ENCODE data around the gene FDXACB1.

The FDXACB1 gene

GRCh38 chr11:111921541-111922230, 42.7 kb upstream of the FDXACB1 start:
- Histone ChIP-seq H4K20me1 (ENCODE audit: insufficient read depth, low read length) (no peaks in the 10 kb centered on the region), H3K27ac (ENCODE audit: low read length) (no peak overlapping the region), H3K27me3 (ENCODE audit: insufficient read depth, low read length, poor library complexity) (no peaks in the 10 kb centered on the region), H3K9ac (ENCODE audit: low read depth, low read length) (no peak overlapping the region), H2AFZ (ENCODE audit: low read depth, low read length) (no peak overlapping the region), H3K9me3 (ENCODE audit: insufficient read depth, low read length, severe bottlenecking) (no peaks in the 10 kb centered on the region), H3K4me2 (ENCODE audit: insufficient read depth, low read length) (no peak overlapping the region), H3K4me3 (ENCODE audit: low read depth in 1 of 2, low read length in 2 of 2) (no peak overlapping the region), H3K4me1 (ENCODE audit: insufficient read depth, low read length) (peaks cover 10% of the 10 kb centered on the region), H3K79me2 (ENCODE audit: insufficient read depth, low read length) (no peaks in the 10 kb centered on the region), H3K36me3 (ENCODE audit: insufficient read depth, low read length) (no peaks in the 10 kb centered on the region)
- ATAC-seq (ENCODE audit: insufficient read depth, low read depth) (no peak), DNase-seq (no peak)
- TF ChIP-seq CTCF (IDR thresholded peaks at IDR 0.05; ENCODE audit: borderline replicate concordance, extremely low read depth, low read length, poor library complexity, severe bottlenecking) = no peak
- TF ChIP-seq EZH2 (IDR thresholded peaks at IDR 0.05; ENCODE audit: borderline replicate concordance, low read depth, low read length, severe bottlenecking) = no peak

- no peak overlapping the region for H3K4me2 ChIP-seq (ENCODE audit: insufficient read depth, low read length)
- no peaks in the 10 kb centered on the region for H3K79me2 ChIP-seq (ENCODE audit: insufficient read depth, low read length)
- H3K27ac ChIP-seq (ENCODE audit: low read length) = no peak overlapping the region
- TF ChIP-seq EZH2 (IDR thresholded peaks at IDR 0.05; ENCODE audit: borderline replicate concordance, low read depth, low read length, severe bottlenecking) (no peak), CTCF (IDR thresholded peaks at IDR 0.05; ENCODE audit: borderline replicate concordance, extremely low read depth, low read length, poor library complexity, severe bottlenecking) (no peak)
- no peak overlapping the region for H3K9ac ChIP-seq (ENCODE audit: low read depth, low read length)
- H2AFZ ChIP-seq (ENCODE audit: low read depth, low read length) = no peak overlapping the region
- H3K4me1 ChIP-seq (ENCODE audit: insufficient read depth, low read length) = peaks cover 3% of the 10 kb centered on the region
- no peaks in the 10 kb centered on the region for H3K36me3 ChIP-seq (ENCODE audit: insufficient read depth, low read length)
- H3K27me3 ChIP-seq (ENCODE audit: insufficient read depth, low read length, poor library complexity) = no peaks in the 10 kb centered on the region
- no peak for DNase-seq
- ATAC-seq (ENCODE audit: insufficient read depth, low read depth) = no peak
- H3K4me3 ChIP-seq (ENCODE audit: low read depth in 1 of 2, low read length in 2 of 2) = no peak overlapping the region
- no peaks in the 10 kb centered on the region for H4K20me1 ChIP-seq (ENCODE audit: insufficient read depth, low read length)
- H3K9me3 ChIP-seq (ENCODE audit: insufficient read depth, low read length, severe bottlenecking) = no peaks in the 10 kb centered on the region
These were observed 41.9 kb upstream of the FDXACB1 start for GRCh38 chr11:111920908-111921307.

- DNase-seq = no peak
- H3K36me3 ChIP-seq (ENCODE audit: insufficient read depth, low read length) = no peaks in the 10 kb centered on the region
- no peak within 1 kb of the TSS for H3K4me2 ChIP-seq (ENCODE audit: insufficient read depth, low read length)
- no peaks in the 10 kb centered on the region for H3K9me3 ChIP-seq (ENCODE audit: insufficient read depth, low read length, severe bottlenecking)
- H2AFZ ChIP-seq (ENCODE audit: low read depth, low read length) = no peak within 1 kb of the TSS
- ATAC-seq (ENCODE audit: insufficient read depth, low read depth) = no peak
- no peak within 1 kb of the TSS for H3K27ac ChIP-seq (ENCODE audit: low read length)
- no peaks in the 10 kb centered on the region for H3K4me1 ChIP-seq (ENCODE audit: insufficient read depth, low read length)
- no peaks in the 10 kb centered on the region for H3K79me2 ChIP-seq (ENCODE audit: insufficient read depth, low read length)
- no peaks in the 10 kb centered on the region for H3K27me3 ChIP-seq (ENCODE audit: insufficient read depth, low read length, poor library complexity)
- TF ChIP-seq EZH2 (IDR thresholded peaks at IDR 0.05; ENCODE audit: borderline replicate concordance, low read depth, low read length, severe bottlenecking) = no peak
- no peaks in the 10 kb centered on the region for H4K20me1 ChIP-seq (ENCODE audit: insufficient read depth, low read length)
- H3K4me3 ChIP-seq (ENCODE audit: low read depth in 1 of 2, low read length in 2 of 2) = no peak within 1 kb of the TSS
- no peak within 1 kb of the TSS for H3K9ac ChIP-seq (ENCODE audit: low read depth, low read length)
These were observed 39.7 kb upstream of the FDXACB1 start, which contains the start of gene C11orf52 for GRCh38 chr11:111918390-111919256. C11orf52 (plus strand) TSS chr11:111918913; CDS start chr11:111918973, 60 bp downstream.

- DNase-seq (no peak), ATAC-seq (ENCODE audit: insufficient read depth, low read depth) (no peak)
- TF ChIP-seq EZH2 (IDR thresholded peaks at IDR 0.05; ENCODE audit: borderline replicate concordance, low read depth, low read length, severe bottlenecking) (no peak), CTCF (IDR thresholded peaks at IDR 0.05; ENCODE audit: borderline replicate concordance, extremely low read depth, low read length, poor library complexity, severe bottlenecking) (no peak)
- H3K9me3 ChIP-seq (ENCODE audit: insufficient read depth, low read length, severe bottlenecking) = no peaks in the 10 kb centered on the region
- no peak overlapping the region for H3K27ac ChIP-seq (ENCODE audit: low read length)
- H3K36me3 ChIP-seq (ENCODE audit: insufficient read depth, low read length) = no peaks in the 10 kb centered on the region
- H2AFZ ChIP-seq (ENCODE audit: low read depth, low read length) = no peak overlapping the region
- H4K20me1 ChIP-seq (ENCODE audit: insufficient read depth, low read length) = no peaks in the 10 kb centered on the region
- no peak overlapping the region for H3K4me2 ChIP-seq (ENCODE audit: insufficient read depth, low read length)
- H3K4me1 ChIP-seq (ENCODE audit: insufficient read depth, low read length) = no peaks in the 10 kb centered on the region
- H3K4me3 ChIP-seq (ENCODE audit: low read depth in 1 of 2, low read length in 2 of 2) = no peak overlapping the region
- H3K9ac ChIP-seq (ENCODE audit: low read depth, low read length) = no peak overlapping the region
- H3K79me2 ChIP-seq (ENCODE audit: insufficient read depth, low read length) = no peaks in the 10 kb centered on the region
- H3K27me3 ChIP-seq (ENCODE audit: insufficient read depth, low read length, poor library complexity) = no peaks in the 10 kb centered on the region
These were observed 38.8 kb upstream of the FDXACB1 start for GRCh38 chr11:111917788-111918187.
